ENCODE data around the gene TRIM67. TPM values are rescaled to one million over a fixed set of nuclear protein-coding genes. Genes with fewer than 3 reads are reported as not detected.

Gene TRIM67
- total and polyA plus RNA-seq, 2 of the 4 experiments (the other 2 are of a cell fraction), result not detected

- Histone ChIP-seq H3K9ac (ENCODE audit: low read depth, low read length) (no peak overlapping the region), H4K5ac (ENCODE audit: low read depth, low read length) (no peak overlapping the region), H3K9me3 (ENCODE audit: control insufficient read depth, insufficient read depth, low read length) (no peaks in the 10 kb centered on the region), H2BK120ac (ENCODE audit: low read depth, low read length) (no peak overlapping the region), H3K27me3 (ENCODE audit: control insufficient read depth, insufficient read depth, low read length) (no peaks in the 10 kb centered on the region), H2BK5ac (ENCODE audit: low read depth, low read length, poor library complexity, severe bottlenecking) (no peak overlapping the region), H2AFZ (replicated peaks; ENCODE audit: low read length, poor library complexity) (no peak overlapping the region), H3K27ac (ENCODE audit: insufficient read depth, low read length) (no peak overlapping the region), H3K4ac (ENCODE audit: low read depth, low read length) (no peak overlapping the region), H2BK15ac (ENCODE audit: low read depth, low read length) (no peak overlapping the region), H4K91ac (ENCODE audit: insufficient read depth, low read depth, low read length) (no peak overlapping the region), H2BK20ac (ENCODE audit: low read depth, low read length) (no peak overlapping the region), H3K36me3 (ENCODE audit: control insufficient read depth, insufficient read depth, low read length) (peaks cover 11% of the 10 kb centered on the region), H3K14ac (replicated peaks; ENCODE audit: low read depth, low read length) (no peak overlapping the region), H3K4me1 (ENCODE audit: control insufficient read depth, insufficient read depth, low read length) (no peaks in the 10 kb centered on the region), H4K8ac (ENCODE audit: low read depth in 2 of 2, low read length in 2 of 2) (no peak overlapping the region), H2AK5ac (ENCODE audit: low read depth, low read length) (no peak overlapping the region), H3K9me1 (ENCODE audit: insufficient read depth, low read length) (0 out of 2 replicates have a peak, but pooled peaks cover 3% of the 10 kb centered on the region), H3K79me1 (ENCODE audit: low read depth in 1 of 2, low read length in 2 of 2) (peaks cover 27 to 30% of the 10 kb centered on the region in 2 experiments), H3K23ac (ENCODE audit: low read depth, low read length) (no peak overlapping the region), H4K20me1 (ENCODE audit: insufficient read depth, low read length) (no peaks in the 10 kb centered on the region; the same call in 1 of the 2 replicates), H3K4me3 (ENCODE audit: insufficient read depth, low read depth, low read length) (no peak overlapping the region), H2AK9ac (replicated peaks; ENCODE audit: low read depth, low read length, poor library complexity) (no peak overlapping the region), H3K56ac (ENCODE audit: extremely low read depth, insufficient read depth, low read length) (no peak overlapping the region), H3K18ac (ENCODE audit: low read depth, low read length) (no peak overlapping the region), H3K4me2 (ENCODE audit: low read depth, low read length) (no peak overlapping the region)
- ATAC-seq (ENCODE audit: low read depth) (no peak), DNase-seq (no peak)
- no TSS peak for BruUV-seq (replicated peaks)
- ChIA-PET POLR2A (ENCODE audit: unreplicated experiment) (no interaction called here), CTCF (no interaction called here)
- intact Hi-C loops (cut with micrococcal nuclease) (no loop called here), dilution Hi-C loops (cut with HindIII; ENCODE audit: low sequenced_read_pairs, unreplicated experiment) (no loop called here), in situ Hi-C loops (cut with MboI; ENCODE audit: low sequenced_read_pairs) (no loop called here)
- no CpG with 5 or more reads among the region's 10 CpGs for WGBS, 2 experiments (ENCODE audit: extremely low coverage in 2 of 2, insufficient read length in 1 of 2)
- TF ChIP-seq CEBPB (IDR thresholded peaks at IDR 0.05; ENCODE audit: low read depth, low read length) (no peak), RFX5 (IDR thresholded peaks at IDR 0.05; ENCODE audit: low read depth, low read length) (no peak), MAFK (IDR thresholded peaks at IDR 0.05; ENCODE audit: low read depth, low read length) (no peak), ELK1 (IDR thresholded peaks at IDR 0.05; ENCODE audit: borderline replicate concordance, low read depth, low read length) (no peak), POLR2A (IDR thresholded peaks at IDR 0.05; ENCODE audit: low read depth, low read length) (no peak)
Measured at GRCh38 chr1:231231511-231231910, 69.7 kb downstream of the TRIM67 start.

Measured in IMR-90 (cell line).